Endodermal cell (in vitro differentiated cells): ENCODE measurements around the gene CPD. TPM values are rescaled to one million over a fixed set of nuclear protein-coding genes. Genes with fewer than 3 reads are reported as not detected.

ENCODE experiments used
- DNase-seq: peaks from one replicate; pipeline ENCODE4 v3.0.0-alpha.2; 2017
- H3K27ac ChIP-seq: 2 replicates; pipeline ENCODE4 v1.5.1; 2013; ENCODE audit warnings: mild to moderate bottlenecking, low read depth, low read length, moderate library complexity
- H3K27me3 ChIP-seq: 2 replicates; pipeline ENCODE4 v1.6.1; 2013; ENCODE audit warnings: mild to moderate bottlenecking, low read length, moderate library complexity; ENCODE audit not compliant: insufficient read depth, control insufficient read depth, poor library complexity, severe bottlenecking
- H3K36me3 ChIP-seq: 2 replicates; pipeline ENCODE4 v1.7.0; 2013; ENCODE audit warnings: mild to moderate bottlenecking, low read length, moderate library complexity; ENCODE audit not compliant: control insufficient read depth, insufficient read depth
- H3K4me1 ChIP-seq: one replicate; pipeline ENCODE4 v1.7.0; 2013; ENCODE audit warnings: low read length; ENCODE audit not compliant: control insufficient read depth, insufficient read depth
- H3K4me3 ChIP-seq: 2 replicates; pipeline ENCODE4 v1.5.1; 2013; ENCODE audit warnings: mild to moderate bottlenecking, low read length, moderate library complexity
- H3K9ac ChIP-seq: 2 replicates; pipeline ENCODE4 v1.6.1; 2013; ENCODE audit warnings: mild to moderate bottlenecking, low read length, moderate library complexity; ENCODE audit not compliant: poor library complexity, severe bottlenecking; ENCODE audit errors: extremely low read depth
- H3K9me3 ChIP-seq: 2 replicates; pipeline ENCODE4 v1.6.1; 2013; ENCODE audit warnings: mild to moderate bottlenecking, low read length, moderate library complexity; ENCODE audit not compliant: control insufficient read depth
- H3K27ac Mint-ChIP-seq: 2 replicates; pipeline ENCODE4 v1.8.0; 2020; ENCODE audit warnings: mixed read lengths
- H3K27me3 Mint-ChIP-seq: 2 replicates; pipeline ENCODE4 v1.8.0; 2021; ENCODE audit warnings: mild to moderate bottlenecking, mixed read lengths; ENCODE audit not compliant: insufficient read depth
- H3K36me3 Mint-ChIP-seq: 2 replicates; pipeline ENCODE4 v1.8.0; 2020; ENCODE audit warnings: low read depth, mixed read lengths
- H3K4me1 Mint-ChIP-seq: 2 replicates; pipeline ENCODE4 v1.8.0; 2020; ENCODE audit warnings: mixed read lengths
- H3K4me3 Mint-ChIP-seq: 2 replicates; pipeline ENCODE4 v1.8.0; 2020; ENCODE audit warnings: mild to moderate bottlenecking, moderate library complexity, mixed read lengths
- H3K9me3 Mint-ChIP-seq: 2 replicates; pipeline ENCODE4 v1.8.0; 2020; ENCODE audit warnings: mild to moderate bottlenecking, mixed read lengths
- WGBS, 2 experiments: methylation state at CpG; one replicate each; pipeline versions ENCODE4 v1.1.5 to v1.1.7; 2013; ENCODE audit warnings: missing lambda C conversion rate in 2 of 2, mixed read lengths in 1 of 2; ENCODE audit not compliant: insufficient coverage in 1 of 2, insufficient read length in 1 of 2; 5-methylcytosine and 5-hydroxymethylcytosine counted together
- total RNA-seq, 2 donors: library from RNA; stranded (reverse); fragmentation: NEBNext Ultra II Directional in 1 of 2; extraction: Animal tissue kit (Norgen Biotek cat#: 25700) in 1 of 2; gene quantifications; 2 replicates in 1 of 2; 3 replicates in 1 of 2; pipeline ENCODE4 v1.2.1, GENCODE V29; 2021
- TF ChIP-seq, protein P1 (sequence below): fragments of 200-600 bp; sonication (generic); conservative IDR thresholded peaks from 2 replicates; pipeline ENCODE4 v1.5.0; 2021; ENCODE audit warnings: antibody characterized with exemption, mild to moderate bottlenecking

CPD gene
- total RNA-seq, 2 donors from 2014 or later, result 81.7 to 82.1 TPM

DNA sequence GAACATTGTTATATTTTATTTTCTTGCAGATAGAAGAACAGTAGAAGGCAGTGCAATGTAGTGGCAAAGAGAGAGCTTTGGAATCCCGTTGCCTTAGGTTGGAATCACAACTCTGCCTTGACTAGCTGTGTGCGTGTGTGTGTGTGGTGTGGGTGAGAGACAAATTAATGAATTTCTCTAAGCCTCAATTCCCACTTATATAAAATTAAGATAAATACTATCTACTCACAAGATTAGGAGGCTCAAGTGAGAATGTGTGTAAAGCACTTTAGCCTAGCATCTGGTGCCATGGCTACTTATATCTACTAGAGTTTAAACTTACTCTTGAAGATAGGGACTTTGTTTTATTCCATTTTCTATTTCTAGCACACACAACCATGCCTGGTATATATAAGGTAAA, 12.8 kb downstream of the CPD start:
- Mint-ChIP-seq H3K27me3 (no peaks in the 10 kb centered on the region), H3K4me1 (peaks cover 30% of the 10 kb centered on the region), H3K27ac (no peak overlapping the region), H3K9me3 (no peaks in the 10 kb centered on the region), H3K4me3 (no peak overlapping the region), H3K36me3 (peaks cover 22% of the 10 kb centered on the region)
- TF ChIP-seq, protein P1, sequence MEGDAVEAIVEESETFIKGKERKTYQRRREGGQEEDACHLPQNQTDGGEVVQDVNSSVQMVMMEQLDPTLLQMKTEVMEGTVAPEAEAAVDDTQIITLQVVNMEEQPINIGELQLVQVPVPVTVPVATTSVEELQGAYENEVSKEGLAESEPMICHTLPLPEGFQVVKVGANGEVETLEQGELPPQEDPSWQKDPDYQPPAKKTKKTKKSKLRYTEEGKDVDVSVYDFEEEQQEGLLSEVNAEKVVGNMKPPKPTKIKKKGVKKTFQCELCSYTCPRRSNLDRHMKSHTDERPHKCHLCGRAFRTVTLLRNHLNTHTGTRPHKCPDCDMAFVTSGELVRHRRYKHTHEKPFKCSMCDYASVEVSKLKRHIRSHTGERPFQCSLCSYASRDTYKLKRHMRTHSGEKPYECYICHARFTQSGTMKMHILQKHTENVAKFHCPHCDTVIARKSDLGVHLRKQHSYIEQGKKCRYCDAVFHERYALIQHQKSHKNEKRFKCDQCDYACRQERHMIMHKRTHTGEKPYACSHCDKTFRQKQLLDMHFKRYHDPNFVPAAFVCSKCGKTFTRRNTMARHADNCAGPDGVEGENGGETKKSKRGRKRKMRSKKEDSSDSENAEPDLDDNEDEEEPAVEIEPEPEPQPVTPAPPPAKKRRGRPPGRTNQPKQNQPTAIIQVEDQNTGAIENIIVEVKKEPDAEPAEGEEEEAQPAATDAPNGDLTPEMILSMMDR, result no peak
- H3K4me1 ChIP-seq, result peaks cover 17% of the 10 kb centered on the region
- no peak overlapping the region for H3K4me3 ChIP-seq
- no peak overlapping the region for H3K9ac ChIP-seq
- peaks cover 45% of the 10 kb centered on the region for H3K36me3 ChIP-seq
- H3K9me3 ChIP-seq, result no peaks in the 10 kb centered on the region
- WGBS, 2 experiments, result 50 to 100% methylated on average over 1 of the region's 2 CpGs
- H3K27me3 ChIP-seq, result no peaks in the 10 kb centered on the region
- no peak for DNase-seq
- no peak overlapping the region for H3K27ac ChIP-seq

DNA sequence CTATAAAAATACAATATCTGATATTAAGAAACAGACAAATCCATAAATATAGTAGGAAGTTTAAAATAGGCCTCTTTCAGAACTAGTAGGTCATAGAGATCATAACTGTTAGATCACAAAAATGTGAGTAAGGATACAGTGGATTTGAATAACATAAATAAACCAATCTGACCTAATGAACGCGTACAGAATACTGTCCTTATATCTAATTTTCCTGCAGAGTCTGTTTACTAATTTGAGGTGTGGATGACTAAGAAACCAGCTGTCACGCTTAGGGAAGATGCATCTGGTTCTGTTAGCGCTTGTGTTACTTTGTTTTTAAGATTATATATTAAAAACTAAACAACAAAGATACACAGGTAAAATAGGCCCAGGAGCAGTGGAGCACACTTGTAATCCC, 14.8 kb downstream of the CPD start:
- Mint-ChIP-seq H3K4me1 (peaks cover 32% of the 10 kb centered on the region), H3K4me3 (no peak overlapping the region), H3K9me3 (no peaks in the 10 kb centered on the region), H3K27ac (no peak overlapping the region), H3K27me3 (no peaks in the 10 kb centered on the region), H3K36me3 (peaks cover 15% of the 10 kb centered on the region)
- H3K9me3 ChIP-seq, result no peaks in the 10 kb centered on the region
- H3K36me3 ChIP-seq, result peaks cover 30% of the 10 kb centered on the region
- no peaks in the 10 kb centered on the region for H3K27me3 ChIP-seq
- H3K27ac ChIP-seq, result no peak overlapping the region
- H3K9ac ChIP-seq, result no peak overlapping the region
- TF ChIP-seq, protein P1, result no peak
- DNase-seq, result no peak
- peaks cover 24% of the 10 kb centered on the region for H3K4me1 ChIP-seq
- H3K4me3 ChIP-seq, result no peak overlapping the region
- WGBS, 2 experiments, result 100% methylated on average over 2 of the region's 4 CpGs; no CpG with 5 or more reads in 1 of the 2 experiments

DNA sequence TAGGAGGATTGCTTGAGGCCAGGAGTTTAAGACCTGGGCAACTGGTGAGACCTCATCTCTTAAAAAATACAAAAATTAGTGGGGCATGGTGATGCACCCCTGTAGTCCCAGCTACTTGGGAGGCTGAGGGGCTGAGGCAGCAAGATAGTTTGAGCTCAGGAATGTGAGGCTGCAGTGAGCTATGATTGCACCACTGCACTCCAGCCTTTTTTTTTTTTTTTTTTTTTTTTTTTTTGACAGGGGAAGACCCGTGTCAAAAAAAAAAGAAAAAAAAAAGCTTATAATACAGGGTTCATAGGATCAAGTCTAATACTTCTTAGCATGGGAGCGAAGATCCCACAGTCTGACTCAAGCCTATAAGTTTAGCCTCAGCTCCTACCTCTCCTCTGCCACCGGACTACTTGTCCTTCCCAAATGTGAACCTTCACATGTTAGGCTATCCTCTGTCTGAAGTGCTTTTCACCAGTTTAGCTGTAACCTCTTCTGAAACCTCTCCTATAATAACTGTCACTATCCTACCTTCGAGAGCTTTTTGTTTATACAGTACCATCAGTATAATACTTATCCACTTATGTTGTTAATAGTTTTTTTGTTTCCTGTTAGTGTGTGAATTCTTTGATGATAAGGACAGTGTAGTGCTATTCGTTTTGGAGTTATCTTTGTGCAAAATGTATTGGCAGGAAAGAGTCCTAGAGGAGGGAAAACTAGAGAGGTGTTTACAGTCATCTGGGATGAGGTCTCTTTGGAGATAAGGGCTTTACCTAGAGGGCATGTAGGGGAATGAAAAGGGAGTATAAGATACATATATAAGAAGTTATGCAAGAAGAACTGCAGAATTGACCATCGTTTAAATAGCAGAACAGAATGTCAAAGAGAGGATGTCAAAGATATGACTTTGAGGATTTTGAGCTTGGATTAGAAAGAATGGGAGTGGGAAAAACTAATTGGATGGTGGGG, 15.5 kb downstream of the CPD start:
- Histone ChIP-seq H3K9me3 (no peaks in the 10 kb centered on the region), H3K36me3 (peaks cover 29% of the 10 kb centered on the region), H3K27me3 (no peaks in the 10 kb centered on the region), H3K4me3 (no peak overlapping the region), H3K27ac (no peak overlapping the region), H3K4me1 (peaks cover 25% of the 10 kb centered on the region), H3K9ac (no peak overlapping the region)
- TF ChIP-seq, protein P1, result no peak
- H3K4me3 Mint-ChIP-seq, result no peak overlapping the region
- H3K27me3 Mint-ChIP-seq, result no peaks in the 10 kb centered on the region
- H3K36me3 Mint-ChIP-seq, result peaks cover 15% of the 10 kb centered on the region
- 82 to 83% methylated on average over 4 to 5 of the region's 6 CpGs for WGBS, 2 experiments
- H3K9me3 Mint-ChIP-seq, result no peaks in the 10 kb centered on the region
- DNase-seq, result no peak
- H3K4me1 Mint-ChIP-seq, result peaks cover 32% of the 10 kb centered on the region
- H3K27ac Mint-ChIP-seq, result no peak overlapping the region
